ENCODE results near the gene GRAMD4.

The GRAMD4 gene

GRCh38 chr22:46719921-46720320 lies 99.7 kb downstream of the GRAMD4 start:
- no peak for DNase-seq (ENCODE audit: low spot score)

GRCh38 chr22:46721501-46722085 lies 101.4 kb downstream of the GRAMD4 start:
- no peak for DNase-seq (ENCODE audit: low spot score)

GRCh38 chr22:46723882-46724281 lies 103.7 kb downstream of the GRAMD4 start:
- DNase-seq (ENCODE audit: low spot score), result no peak

GRCh38 chr22:46725096-46725495 lies 104.9 kb downstream of the GRAMD4 start:
- no peak for DNase-seq (ENCODE audit: low spot score)

- DNase-seq (ENCODE audit: low spot score), result no peak
These were observed 106.1 kb downstream of the GRAMD4 start for GRCh38 chr22:46726066-46726985.

- DNase-seq (ENCODE audit: low spot score), result no peak
These were observed 106.8 kb downstream of the GRAMD4 start for GRCh38 chr22:46726986-46727317.

GRCh38 chr22:46727813-46728364 lies 107.7 kb downstream of the GRAMD4 start:
- no peak for DNase-seq (ENCODE audit: low spot score)

GRCh38 chr22:46728470-46728869 lies 108.3 kb downstream of the GRAMD4 start:
- DNase-seq (ENCODE audit: low spot score), result no peak
